Stimulated activated CD4-positive, alpha-beta T cell treated with anti-CD3 and anti-CD28 coated beads, Interleukin-4, amount 100 ng/mL, for 4 hours (primary cell): ENCODE data around the gene CERS5.
"Not testable (repeated sequence)": the region's sequence is repeated elsewhere in the genome, so short reads cannot be mapped to it uniquely, and the experiment has no call there.

Source experiments
- DNase-seq, 2 experiments: peaks; one replicate each; pipeline ENCODE4 v3.0.0-alpha.2; 2020

CERS5 gene

GRCh38 chr12:50101663-50102062, 65.5 kb downstream of the CERS5 start:
- DNase-seq = no peak

GRCh38 chr12:50100561-50100960, 66.6 kb downstream of the CERS5 start:
- DNase-seq = no peak

- no peak for DNase-seq
Measured at GRCh38 chr12:50099302-50100008, 67.7 kb downstream of the CERS5 start.

- no peak for DNase-seq
Measured at GRCh38 chr12:50097952-50098351, 69.2 kb downstream of the CERS5 start.

GRCh38 chr12:50090391-50090790, 76.8 kb downstream of the CERS5 start:
- DNase-seq = no peak

- no peak for DNase-seq
Measured at GRCh38 chr12:50089730-50090129, 77.4 kb downstream of the CERS5 start.

- peak in 1 of 2 experiments; percentile 46 for DNase-seq
Measured at GRCh38 chr12:50088577-50089335, 78.4 kb downstream of the CERS5 start.

GRCh38 chr12:50087995-50088394, 79.2 kb downstream of the CERS5 start:
- DNase-seq = no peak

- DNase-seq = no peak
Measured at GRCh38 chr12:50087151-50087550, 80.0 kb downstream of the CERS5 start.

- no peak for DNase-seq
Measured at GRCh38 chr12:50086148-50086547, 81.0 kb downstream of the CERS5 start.

- DNase-seq = no peak
Measured at GRCh38 chr12:50085615-50086072, 81.5 kb downstream of the CERS5 start.

GRCh38 chr12:50084775-50085614, 82.2 kb downstream of the CERS5 start, which contains the start of gene SMARCD1:
Gene SMARCD1, plus strand, starts transcription at chr12:50085342. Its CDS starts 28 bp downstream, at chr12:50085370.
- peak; percentile 83 to 87 for DNase-seq

GRCh38 chr12:50084409-50084774, 82.8 kb downstream of the CERS5 start:
- DNase-seq = not testable (repeated sequence)

GRCh38 chr12:50083301-50083700, 83.9 kb downstream of the CERS5 start:
- no peak for DNase-seq

- DNase-seq = no peak
Measured at GRCh38 chr12:50082644-50083043, 84.5 kb downstream of the CERS5 start.

GRCh38 chr12:50081096-50081808, 85.9 kb downstream of the CERS5 start:
- no peak for DNase-seq

GRCh38 chr12:50079771-50080170, 87.4 kb downstream of the CERS5 start:
- no peak for DNase-seq
